RWPE2 (cell line): ENCODE measurements around the gene ABHD17C.

ENCODE experiments used
- ATAC-seq: fragments of 200-7000 bp; cut with Tn5 transposase; 3 replicates; pipeline ENCODE4 v1.9.1; 2021; ENCODE audit warnings: low read depth
- DNase-seq: peaks from one replicate; pipeline ENCODE4 v3.0.0-alpha.2; 2020; ENCODE audit warnings: low spot score
- H3K27ac ChIP-seq: fragments of 450-650 bp; 2 replicates; pipeline ENCODE4 v1.5.1; 2017; ENCODE audit warnings: mild to moderate bottlenecking; ENCODE audit not compliant: poor library complexity, severe bottlenecking
- H3K27me3 ChIP-seq: fragments of 250-450 bp; sonication (Bioruptor Pico); 2 replicates; pipeline ENCODE4 v1.5.1; 2021; ENCODE audit warnings: mild to moderate bottlenecking, moderate library complexity; ENCODE audit not compliant: insufficient read depth, poor library complexity, severe bottlenecking
- H3K36me3 ChIP-seq: fragments of 250-450 bp; sonication (Bioruptor Pico); 2 replicates; pipeline ENCODE4 v1.5.1; 2020; ENCODE audit warnings: low read depth, mild to moderate bottlenecking, moderate library complexity
- H3K4me1 ChIP-seq: fragments of 250-450 bp; sonication (Bioruptor Pico); 2 replicates; pipeline ENCODE4 v1.5.1; 2021; ENCODE audit warnings: mild to moderate bottlenecking, moderate library complexity; ENCODE audit not compliant: insufficient read depth, poor library complexity, severe bottlenecking
- H3K4me3 ChIP-seq: fragments of 250-450 bp; sonication (Bioruptor Pico); 2 replicates; pipeline ENCODE4 v1.5.1; 2021; ENCODE audit warnings: mild to moderate bottlenecking, moderate library complexity; ENCODE audit not compliant: severe bottlenecking
- H3K9me3 ChIP-seq: fragments of 250-450 bp; sonication (Bioruptor Pico); 2 replicates; pipeline ENCODE4 v1.5.1; 2021; ENCODE audit warnings: mild to moderate bottlenecking, moderate library complexity; ENCODE audit not compliant: severe bottlenecking
- CTCF ChIP-seq: fragments of 450-650 bp; IDR thresholded peaks from one replicate; pipeline ENCODE4 v1.5.1; 2017; ENCODE audit warnings: mild to moderate bottlenecking, moderate library complexity; ENCODE audit not compliant: poor library complexity, severe bottlenecking

The ABHD17C gene

GRCh38 chr15:80732167-80732566, 37.1 kb downstream of the ABHD17C start:
- no peak for TF ChIP-seq CTCF
- no peaks in the 10 kb centered on the region for H3K27me3 ChIP-seq
- no peak overlapping the region for H3K27ac ChIP-seq
- H3K36me3 ChIP-seq: peaks cover 28% of the 10 kb centered on the region
- DNase-seq: no peak
- H3K4me1 ChIP-seq: no peaks in the 10 kb centered on the region
- H3K4me3 ChIP-seq: no peak overlapping the region
- H3K9me3 ChIP-seq: no peaks in the 10 kb centered on the region
- no peak for ATAC-seq

- TF ChIP-seq CTCF: no peak
- ATAC-seq (peak; percentile 33), DNase-seq (no peak)
- Histone ChIP-seq H3K4me3 (no peak overlapping the region), H3K36me3 (peaks cover 28% of the 10 kb centered on the region), H3K9me3 (no peaks in the 10 kb centered on the region), H3K27ac (no peak overlapping the region), H3K4me1 (no peaks in the 10 kb centered on the region), H3K27me3 (no peaks in the 10 kb centered on the region)
Observed at GRCh38 chr15:80732818-80733217, 37.7 kb downstream of the ABHD17C start.

- Histone ChIP-seq H3K4me3 (no peak overlapping the region), H3K9me3 (no peaks in the 10 kb centered on the region), H3K27ac (no peak overlapping the region), H3K27me3 (no peaks in the 10 kb centered on the region), H3K4me1 (no peaks in the 10 kb centered on the region), H3K36me3 (peaks cover 28% of the 10 kb centered on the region)
- ATAC-seq: no peak
- no peak for DNase-seq
- TF ChIP-seq CTCF: no peak
Observed at GRCh38 chr15:80733460-80733859, 38.4 kb downstream of the ABHD17C start.

- H3K27me3 ChIP-seq: no peaks in the 10 kb centered on the region
- DNase-seq (no peak), ATAC-seq (no peak)
- TF ChIP-seq CTCF: no peak
- no peak overlapping the region for H3K27ac ChIP-seq
- H3K4me3 ChIP-seq: no peak overlapping the region
- H3K4me1 ChIP-seq: peaks cover 3% of the 10 kb centered on the region
- H3K9me3 ChIP-seq: no peaks in the 10 kb centered on the region
- H3K36me3 ChIP-seq: peaks cover 18% of the 10 kb centered on the region
Observed at GRCh38 chr15:80735344-80735743, 40.2 kb downstream of the ABHD17C start.

- no peak overlapping the region for H3K4me3 ChIP-seq
- no peak for ATAC-seq
- H3K27ac ChIP-seq: no peak overlapping the region
- no peak for TF ChIP-seq CTCF
- peaks cover 18% of the 10 kb centered on the region for H3K36me3 ChIP-seq
- H3K4me1 ChIP-seq: peaks cover 3% of the 10 kb centered on the region
- no peaks in the 10 kb centered on the region for H3K9me3 ChIP-seq
- DNase-seq: no peak
- no peaks in the 10 kb centered on the region for H3K27me3 ChIP-seq
Observed at GRCh38 chr15:80736560-80736959, 41.5 kb downstream of the ABHD17C start.
